OCI-LY7 (cell line): ENCODE results near the gene SASH1.

ENCODE experiments used
- CTCF ChIP-seq: fragments of 200-600 bp; sonication (generic); conservative IDR thresholded peaks from 2 replicates; pipeline ENCODE4 v1.5.1; 2014; ENCODE audit warnings: mild to moderate bottlenecking, antibody characterized with exemption, low read length, moderate library complexity, mixed read lengths
- EZH2phosphoT487 ChIP-seq: fragments of 200-600 bp; sonication (generic); IDR thresholded peaks from 2 replicates; pipeline ENCODE4 v1.6.1; 2018; ENCODE audit warnings: low read depth, borderline replicate concordance, mild to moderate bottlenecking, mixed run types, antibody characterized with exemption, low read length, moderate library complexity, mixed read lengths

DNA sequence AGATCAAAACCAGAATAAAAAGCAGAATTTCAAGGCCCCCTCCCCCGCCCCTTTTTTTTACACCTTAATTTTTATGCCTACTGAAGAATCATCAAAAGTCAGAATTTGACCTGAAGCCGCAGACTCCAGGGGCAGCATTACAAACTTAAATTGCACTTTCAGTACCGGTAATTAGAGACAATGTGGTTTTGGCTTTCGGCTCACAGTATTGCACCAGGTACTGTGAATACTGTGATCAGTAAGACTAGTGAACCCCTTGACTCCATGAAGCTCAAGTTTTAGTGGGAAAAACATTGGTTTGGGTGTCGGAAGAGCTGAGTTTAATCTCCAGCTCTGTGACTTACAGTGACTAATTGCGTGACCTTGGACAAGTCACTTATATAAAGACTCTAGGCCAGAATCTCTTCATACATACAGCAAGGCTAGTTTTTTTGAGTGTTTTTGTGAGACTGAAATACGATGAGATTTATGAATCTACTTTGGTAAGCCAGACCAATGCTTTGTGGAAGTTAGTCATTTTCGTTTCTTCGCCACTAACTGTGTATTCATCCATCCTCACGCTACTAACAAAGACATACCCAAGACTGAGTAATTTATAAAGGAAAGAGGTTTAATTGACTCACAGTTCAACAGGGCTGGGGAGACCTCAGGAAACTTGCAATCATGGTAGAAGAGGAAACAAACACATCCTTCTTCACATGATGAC is 114.7 kb downstream of the SASH1 start:
- TF ChIP-seq CTCF, result no peak
- no peak for TF ChIP-seq EZH2phosphoT487
